ENCODE data around the gene DDX39B. TPM values are rescaled to one million over a fixed set of nuclear protein-coding genes. Genes with fewer than 3 reads are reported as not detected.

DDX39B gene
- total and polyA plus RNA-seq, 9 of the 15 experiments (the other 6 are each of a cell fraction or from before 2014, with no cell fraction given) = 479 to 869 (median 592) TPM

GRCh38 chr6:31497531-31498476 lies 44.0 kb downstream of the DDX39B start, which contains the start of gene MICB (continued):
- TF ChIP-seq, protein P1, sequence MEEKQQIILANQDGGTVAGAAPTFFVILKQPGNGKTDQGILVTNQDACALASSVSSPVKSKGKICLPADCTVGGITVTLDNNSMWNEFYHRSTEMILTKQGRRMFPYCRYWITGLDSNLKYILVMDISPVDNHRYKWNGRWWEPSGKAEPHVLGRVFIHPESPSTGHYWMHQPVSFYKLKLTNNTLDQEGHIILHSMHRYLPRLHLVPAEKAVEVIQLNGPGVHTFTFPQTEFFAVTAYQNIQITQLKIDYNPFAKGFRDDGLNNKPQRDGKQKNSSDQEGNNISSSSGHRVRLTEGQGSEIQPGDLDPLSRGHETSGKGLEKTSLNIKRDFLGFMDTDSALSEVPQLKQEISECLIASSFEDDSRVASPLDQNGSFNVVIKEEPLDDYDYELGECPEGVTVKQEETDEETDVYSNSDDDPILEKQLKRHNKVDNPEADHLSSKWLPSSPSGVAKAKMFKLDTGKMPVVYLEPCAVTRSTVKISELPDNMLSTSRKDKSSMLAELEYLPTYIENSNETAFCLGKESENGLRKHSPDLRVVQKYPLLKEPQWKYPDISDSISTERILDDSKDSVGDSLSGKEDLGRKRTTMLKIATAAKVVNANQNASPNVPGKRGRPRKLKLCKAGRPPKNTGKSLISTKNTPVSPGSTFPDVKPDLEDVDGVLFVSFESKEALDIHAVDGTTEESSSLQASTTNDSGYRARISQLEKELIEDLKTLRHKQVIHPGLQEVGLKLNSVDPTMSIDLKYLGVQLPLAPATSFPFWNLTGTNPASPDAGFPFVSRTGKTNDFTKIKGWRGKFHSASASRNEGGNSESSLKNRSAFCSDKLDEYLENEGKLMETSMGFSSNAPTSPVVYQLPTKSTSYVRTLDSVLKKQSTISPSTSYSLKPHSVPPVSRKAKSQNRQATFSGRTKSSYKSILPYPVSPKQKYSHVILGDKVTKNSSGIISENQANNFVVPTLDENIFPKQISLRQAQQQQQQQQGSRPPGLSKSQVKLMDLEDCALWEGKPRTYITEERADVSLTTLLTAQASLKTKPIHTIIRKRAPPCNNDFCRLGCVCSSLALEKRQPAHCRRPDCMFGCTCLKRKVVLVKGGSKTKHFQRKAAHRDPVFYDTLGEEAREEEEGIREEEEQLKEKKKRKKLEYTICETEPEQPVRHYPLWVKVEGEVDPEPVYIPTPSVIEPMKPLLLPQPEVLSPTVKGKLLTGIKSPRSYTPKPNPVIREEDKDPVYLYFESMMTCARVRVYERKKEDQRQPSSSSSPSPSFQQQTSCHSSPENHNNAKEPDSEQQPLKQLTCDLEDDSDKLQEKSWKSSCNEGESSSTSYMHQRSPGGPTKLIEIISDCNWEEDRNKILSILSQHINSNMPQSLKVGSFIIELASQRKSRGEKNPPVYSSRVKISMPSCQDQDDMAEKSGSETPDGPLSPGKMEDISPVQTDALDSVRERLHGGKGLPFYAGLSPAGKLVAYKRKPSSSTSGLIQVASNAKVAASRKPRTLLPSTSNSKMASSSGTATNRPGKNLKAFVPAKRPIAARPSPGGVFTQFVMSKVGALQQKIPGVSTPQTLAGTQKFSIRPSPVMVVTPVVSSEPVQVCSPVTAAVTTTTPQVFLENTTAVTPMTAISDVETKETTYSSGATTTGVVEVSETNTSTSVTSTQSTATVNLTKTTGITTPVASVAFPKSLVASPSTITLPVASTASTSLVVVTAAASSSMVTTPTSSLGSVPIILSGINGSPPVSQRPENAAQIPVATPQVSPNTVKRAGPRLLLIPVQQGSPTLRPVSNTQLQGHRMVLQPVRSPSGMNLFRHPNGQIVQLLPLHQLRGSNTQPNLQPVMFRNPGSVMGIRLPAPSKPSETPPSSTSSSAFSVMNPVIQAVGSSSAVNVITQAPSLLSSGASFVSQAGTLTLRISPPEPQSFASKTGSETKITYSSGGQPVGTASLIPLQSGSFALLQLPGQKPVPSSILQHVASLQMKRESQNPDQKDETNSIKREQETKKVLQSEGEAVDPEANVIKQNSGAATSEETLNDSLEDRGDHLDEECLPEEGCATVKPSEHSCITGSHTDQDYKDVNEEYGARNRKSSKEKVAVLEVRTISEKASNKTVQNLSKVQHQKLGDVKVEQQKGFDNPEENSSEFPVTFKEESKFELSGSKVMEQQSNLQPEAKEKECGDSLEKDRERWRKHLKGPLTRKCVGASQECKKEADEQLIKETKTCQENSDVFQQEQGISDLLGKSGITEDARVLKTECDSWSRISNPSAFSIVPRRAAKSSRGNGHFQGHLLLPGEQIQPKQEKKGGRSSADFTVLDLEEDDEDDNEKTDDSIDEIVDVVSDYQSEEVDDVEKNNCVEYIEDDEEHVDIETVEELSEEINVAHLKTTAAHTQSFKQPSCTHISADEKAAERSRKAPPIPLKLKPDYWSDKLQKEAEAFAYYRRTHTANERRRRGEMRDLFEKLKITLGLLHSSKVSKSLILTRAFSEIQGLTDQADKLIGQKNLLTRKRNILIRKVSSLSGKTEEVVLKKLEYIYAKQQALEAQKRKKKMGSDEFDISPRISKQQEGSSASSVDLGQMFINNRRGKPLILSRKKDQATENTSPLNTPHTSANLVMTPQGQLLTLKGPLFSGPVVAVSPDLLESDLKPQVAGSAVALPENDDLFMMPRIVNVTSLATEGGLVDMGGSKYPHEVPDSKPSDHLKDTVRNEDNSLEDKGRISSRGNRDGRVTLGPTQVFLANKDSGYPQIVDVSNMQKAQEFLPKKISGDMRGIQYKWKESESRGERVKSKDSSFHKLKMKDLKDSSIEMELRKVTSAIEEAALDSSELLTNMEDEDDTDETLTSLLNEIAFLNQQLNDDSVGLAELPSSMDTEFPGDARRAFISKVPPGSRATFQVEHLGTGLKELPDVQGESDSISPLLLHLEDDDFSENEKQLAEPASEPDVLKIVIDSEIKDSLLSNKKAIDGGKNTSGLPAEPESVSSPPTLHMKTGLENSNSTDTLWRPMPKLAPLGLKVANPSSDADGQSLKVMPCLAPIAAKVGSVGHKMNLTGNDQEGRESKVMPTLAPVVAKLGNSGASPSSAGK (IDR thresholded peaks at IDR 0.05) = peak; percentile 46
- no peak for TF ChIP-seq HDAC8 (tag; IDR thresholded peaks at IDR 0.05)
- TF ChIP-seq SRSF3 (IDR thresholded peaks at IDR 0.05; ENCODE audit: insufficient read depth, low read length) = no peak
- TF ChIP-seq UBTF (IDR thresholded peaks at IDR 0.05; ENCODE audit: borderline replicate concordance in 1 of 2, low read depth in 2 of 2, low read length in 2 of 2) = peak in 1 of 2 experiments; percentile 59; a peak in 1 of 4 replicates
- TF ChIP-seq YY1 (IDR thresholded peaks at IDR 0.05; ENCODE audit: borderline replicate concordance in 1 of 3, control insufficient read depth in 1 of 3, extremely low read depth in 1 of 3, insufficient read depth in 3 of 3, insufficient read length in 1 of 3, insufficient replicate concordance in 2 of 3, low read depth in 1 of 3, low read length in 2 of 3) = no peak
- TF ChIP-seq RBM14 (IDR thresholded peaks at IDR 0.05; ENCODE audit: borderline replicate concordance, insufficient read depth, low read depth, low read length) = 0 out of 2 replicates have a peak, but pooled peaks have one; percentile 53
- TF ChIP-seq KDM2B (CRISPR knock-in tag; IDR thresholded peaks at IDR 0.05) = no peak
- TF ChIP-seq HNRNPUL1 (IDR thresholded peaks at IDR 0.05; ENCODE audit: low read length) = no peak
- TF ChIP-seq ZBTB17 (CRISPR knock-in tag; IDR thresholded peaks at IDR 0.05) = no peak
- TF ChIP-seq SLC30A9 (CRISPR knock-in tag; IDR thresholded peaks at IDR 0.05) = no peak
